Measurements from ENCODE around the gene EIF2B4.

GRCh38 chr2:27324720-27325119 lies 45.4 kb downstream of the EIF2B4 start:
- TF ChIP-seq FOSL1 (tag; conservative IDR thresholded peaks at IDR 0.05) (no peak), HNRNPH1 (optimal IDR thresholded peaks at IDR 0.05; ENCODE audit: low read depth, low read length) (no peak), CREB1 (IDR thresholded peaks at IDR 0.05) (no peak), CREB1 (CRISPR knock-in tag; IDR thresholded peaks at IDR 0.05) (no peak), JUNB (CRISPR knock-in tag; conservative IDR thresholded peaks at IDR 0.05) (no peak), CHCHD3 (CRISPR knock-in tag; IDR thresholded peaks at IDR 0.05) (no peak), ARHGAP35 (IDR thresholded peaks at IDR 0.05; ENCODE audit: partially characterized antibody) (no peak), TRIM28 (IDR thresholded peaks at IDR 0.05) (no peak), EP300 (IDR thresholded peaks at IDR 0.05; ENCODE audit: low read length) (no peak), POU5F1 (IDR thresholded peaks at IDR 0.05; ENCODE audit: borderline replicate concordance, low read depth, low read length, partially characterized antibody) (no peak)
- TF ChIP-seq, protein P1, sequence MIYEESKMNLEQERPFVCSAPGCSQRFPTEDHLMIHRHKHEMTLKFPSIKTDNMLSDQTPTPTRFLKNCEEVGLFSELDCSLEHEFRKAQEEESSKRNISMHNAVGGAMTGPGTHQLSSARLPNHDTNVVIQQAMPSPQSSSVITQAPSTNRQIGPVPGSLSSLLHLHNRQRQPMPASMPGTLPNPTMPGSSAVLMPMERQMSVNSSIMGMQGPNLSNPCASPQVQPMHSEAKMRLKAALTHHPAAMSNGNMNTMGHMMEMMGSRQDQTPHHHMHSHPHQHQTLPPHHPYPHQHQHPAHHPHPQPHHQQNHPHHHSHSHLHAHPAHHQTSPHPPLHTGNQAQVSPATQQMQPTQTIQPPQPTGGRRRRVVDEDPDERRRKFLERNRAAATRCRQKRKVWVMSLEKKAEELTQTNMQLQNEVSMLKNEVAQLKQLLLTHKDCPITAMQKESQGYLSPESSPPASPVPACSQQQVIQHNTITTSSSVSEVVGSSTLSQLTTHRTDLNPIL (CRISPR knock-in tag; IDR thresholded peaks at IDR 0.05) = no peak
- TF ChIP-seq, protein P2, sequence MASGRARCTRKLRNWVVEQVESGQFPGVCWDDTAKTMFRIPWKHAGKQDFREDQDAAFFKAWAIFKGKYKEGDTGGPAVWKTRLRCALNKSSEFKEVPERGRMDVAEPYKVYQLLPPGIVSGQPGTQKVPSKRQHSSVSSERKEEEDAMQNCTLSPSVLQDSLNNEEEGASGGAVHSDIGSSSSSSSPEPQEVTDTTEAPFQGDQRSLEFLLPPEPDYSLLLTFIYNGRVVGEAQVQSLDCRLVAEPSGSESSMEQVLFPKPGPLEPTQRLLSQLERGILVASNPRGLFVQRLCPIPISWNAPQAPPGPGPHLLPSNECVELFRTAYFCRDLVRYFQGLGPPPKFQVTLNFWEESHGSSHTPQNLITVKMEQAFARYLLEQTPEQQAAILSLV (tag; IDR thresholded peaks at IDR 0.05) = no peak
- TF ChIP-seq, protein P3, sequence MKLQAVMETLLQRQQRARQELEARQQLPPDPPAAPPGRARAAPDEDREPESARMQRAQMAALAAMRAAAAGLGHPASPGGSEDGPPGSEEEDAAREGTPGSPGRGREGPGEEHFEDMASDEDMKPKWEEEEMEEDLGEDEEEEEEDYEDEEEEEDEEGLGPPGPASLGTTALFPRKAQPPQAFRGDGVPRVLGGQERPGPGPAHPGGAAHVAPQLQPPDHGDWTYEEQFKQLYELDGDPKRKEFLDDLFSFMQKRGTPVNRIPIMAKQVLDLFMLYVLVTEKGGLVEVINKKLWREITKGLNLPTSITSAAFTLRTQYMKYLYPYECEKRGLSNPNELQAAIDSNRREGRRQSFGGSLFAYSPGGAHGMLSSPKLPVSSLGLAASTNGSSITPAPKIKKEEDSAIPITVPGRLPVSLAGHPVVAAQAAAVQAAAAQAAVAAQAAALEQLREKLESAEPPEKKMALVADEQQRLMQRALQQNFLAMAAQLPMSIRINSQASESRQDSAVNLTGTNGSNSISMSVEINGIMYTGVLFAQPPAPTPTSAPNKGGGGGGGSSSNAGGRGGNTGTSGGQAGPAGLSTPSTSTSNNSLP (IDR thresholded peaks at IDR 0.05; ENCODE audit: borderline replicate concordance, low read depth, low read length) = no peak

Measured in K562 (cell line).